ENCODE measurements around the gene EFNA1.

Gene EFNA1

DNA sequence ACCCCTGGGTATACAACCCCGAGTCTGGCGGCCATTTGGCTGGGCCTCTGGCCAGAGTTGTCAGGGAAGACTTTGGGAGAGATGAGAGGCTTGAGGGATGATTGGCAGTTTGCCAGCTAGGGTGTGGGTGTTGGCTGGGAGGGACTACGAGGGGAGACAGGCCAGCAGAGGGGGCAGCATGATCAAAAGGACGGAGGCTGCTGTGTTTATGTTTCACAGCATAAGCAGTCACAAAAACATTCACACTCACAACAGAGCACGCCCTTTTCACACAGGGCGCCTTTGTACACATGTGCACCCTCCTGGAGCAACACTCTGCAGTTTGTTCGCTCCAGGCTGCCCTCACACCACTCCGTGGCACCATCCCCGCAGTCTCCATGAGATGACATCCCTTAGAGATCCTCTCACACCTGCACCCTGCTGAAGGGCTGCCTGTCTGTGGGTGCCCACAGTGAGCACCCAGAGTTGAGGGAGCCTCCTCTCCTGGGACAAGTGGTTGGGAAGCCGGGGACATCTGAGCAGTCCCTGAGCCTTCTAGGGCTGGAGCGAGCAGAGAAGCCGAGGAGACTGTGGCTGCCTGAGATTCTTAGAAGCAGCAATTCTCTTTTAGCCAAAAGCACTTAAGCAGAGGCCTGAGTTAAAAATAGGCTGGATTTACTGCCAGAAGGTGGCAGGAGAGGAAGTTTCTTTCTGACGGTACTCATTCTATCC is 33.6 kb upstream of the EFNA1 start:
- no peak overlapping the region for H3K4me3 ChIP-seq (ENCODE audit: low read depth, low read length)
- DNase-seq (ENCODE audit: low read depth) = no peak
- TF ChIP-seq, protein P1, sequence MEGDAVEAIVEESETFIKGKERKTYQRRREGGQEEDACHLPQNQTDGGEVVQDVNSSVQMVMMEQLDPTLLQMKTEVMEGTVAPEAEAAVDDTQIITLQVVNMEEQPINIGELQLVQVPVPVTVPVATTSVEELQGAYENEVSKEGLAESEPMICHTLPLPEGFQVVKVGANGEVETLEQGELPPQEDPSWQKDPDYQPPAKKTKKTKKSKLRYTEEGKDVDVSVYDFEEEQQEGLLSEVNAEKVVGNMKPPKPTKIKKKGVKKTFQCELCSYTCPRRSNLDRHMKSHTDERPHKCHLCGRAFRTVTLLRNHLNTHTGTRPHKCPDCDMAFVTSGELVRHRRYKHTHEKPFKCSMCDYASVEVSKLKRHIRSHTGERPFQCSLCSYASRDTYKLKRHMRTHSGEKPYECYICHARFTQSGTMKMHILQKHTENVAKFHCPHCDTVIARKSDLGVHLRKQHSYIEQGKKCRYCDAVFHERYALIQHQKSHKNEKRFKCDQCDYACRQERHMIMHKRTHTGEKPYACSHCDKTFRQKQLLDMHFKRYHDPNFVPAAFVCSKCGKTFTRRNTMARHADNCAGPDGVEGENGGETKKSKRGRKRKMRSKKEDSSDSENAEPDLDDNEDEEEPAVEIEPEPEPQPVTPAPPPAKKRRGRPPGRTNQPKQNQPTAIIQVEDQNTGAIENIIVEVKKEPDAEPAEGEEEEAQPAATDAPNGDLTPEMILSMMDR (IDR thresholded peaks at IDR 0.05; ENCODE audit: low read depth, low read length, missing control alignments) = peak; percentile 24

DNA sequence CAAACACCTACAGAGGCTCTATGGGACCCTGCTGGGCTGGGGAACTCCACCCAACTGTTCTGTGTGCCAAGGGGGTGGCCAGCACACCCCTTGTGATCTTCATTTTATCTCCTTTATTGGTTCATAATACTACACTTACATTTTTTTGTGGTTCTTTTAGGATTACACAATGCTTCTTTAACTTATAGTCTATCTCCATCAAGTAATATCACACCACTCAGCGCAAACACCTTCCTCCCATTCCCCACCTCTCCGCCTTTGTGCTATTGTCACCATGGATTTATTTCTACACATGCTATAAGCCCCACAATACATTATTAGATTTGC is 33.1 kb upstream of the EFNA1 start:
- no peak for DNase-seq (ENCODE audit: low read depth)
- H3K4me3 ChIP-seq (ENCODE audit: low read depth, low read length) = no peak overlapping the region
- TF ChIP-seq, protein P1 (IDR thresholded peaks at IDR 0.05; ENCODE audit: low read depth, low read length, missing control alignments) = no peak

DNA sequence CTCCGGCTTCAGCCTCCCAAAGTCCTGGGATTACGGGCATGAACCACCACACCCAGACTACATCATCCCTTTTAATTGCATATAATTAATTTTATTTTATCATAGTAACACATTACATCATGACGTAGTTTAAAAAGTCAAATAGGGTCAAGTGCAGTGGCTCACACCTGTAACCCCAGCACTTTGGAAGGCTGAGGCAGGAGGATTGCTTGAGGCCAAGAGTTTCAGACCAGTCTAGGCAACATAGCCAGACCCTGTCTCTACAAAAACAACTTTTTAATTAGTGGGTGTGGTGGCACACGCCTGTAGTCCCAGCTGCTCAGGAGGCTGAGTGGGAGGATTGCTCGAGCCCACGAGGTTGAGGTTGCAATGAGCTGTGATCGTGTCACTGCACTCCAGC is 28.3 kb upstream of the EFNA1 start:
- no peak for DNase-seq (ENCODE audit: low read depth)
- H3K4me3 ChIP-seq (ENCODE audit: low read depth, low read length) = no peak overlapping the region
- TF ChIP-seq, protein P1 (IDR thresholded peaks at IDR 0.05; ENCODE audit: low read depth, low read length, missing control alignments) = no peak

DNA sequence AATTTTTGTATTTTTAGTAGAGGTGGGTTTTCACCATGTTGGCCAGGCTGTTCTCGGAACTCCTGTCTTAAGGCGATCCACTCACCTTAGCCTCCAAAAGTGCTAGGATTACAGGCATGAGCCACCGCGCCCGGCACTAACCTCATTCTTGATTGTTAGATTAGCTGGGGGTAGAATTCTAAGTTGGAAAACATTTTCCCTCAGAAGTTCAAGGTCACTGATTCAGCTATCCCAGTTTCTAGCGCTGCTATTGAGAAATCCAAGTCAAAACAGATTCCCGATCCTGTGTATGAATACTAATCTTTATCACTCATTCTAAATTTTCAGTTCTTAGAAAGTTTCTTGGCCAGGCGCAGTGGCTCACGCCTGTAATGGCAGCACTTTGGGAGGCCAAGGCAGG is 24.4 kb upstream of the EFNA1 start:
- DNase-seq (ENCODE audit: low read depth) = no peak
- no peak overlapping the region for H3K4me3 ChIP-seq (ENCODE audit: low read depth, low read length)
- TF ChIP-seq, protein P1 (IDR thresholded peaks at IDR 0.05; ENCODE audit: low read depth, low read length, missing control alignments) = no peak

DNA sequence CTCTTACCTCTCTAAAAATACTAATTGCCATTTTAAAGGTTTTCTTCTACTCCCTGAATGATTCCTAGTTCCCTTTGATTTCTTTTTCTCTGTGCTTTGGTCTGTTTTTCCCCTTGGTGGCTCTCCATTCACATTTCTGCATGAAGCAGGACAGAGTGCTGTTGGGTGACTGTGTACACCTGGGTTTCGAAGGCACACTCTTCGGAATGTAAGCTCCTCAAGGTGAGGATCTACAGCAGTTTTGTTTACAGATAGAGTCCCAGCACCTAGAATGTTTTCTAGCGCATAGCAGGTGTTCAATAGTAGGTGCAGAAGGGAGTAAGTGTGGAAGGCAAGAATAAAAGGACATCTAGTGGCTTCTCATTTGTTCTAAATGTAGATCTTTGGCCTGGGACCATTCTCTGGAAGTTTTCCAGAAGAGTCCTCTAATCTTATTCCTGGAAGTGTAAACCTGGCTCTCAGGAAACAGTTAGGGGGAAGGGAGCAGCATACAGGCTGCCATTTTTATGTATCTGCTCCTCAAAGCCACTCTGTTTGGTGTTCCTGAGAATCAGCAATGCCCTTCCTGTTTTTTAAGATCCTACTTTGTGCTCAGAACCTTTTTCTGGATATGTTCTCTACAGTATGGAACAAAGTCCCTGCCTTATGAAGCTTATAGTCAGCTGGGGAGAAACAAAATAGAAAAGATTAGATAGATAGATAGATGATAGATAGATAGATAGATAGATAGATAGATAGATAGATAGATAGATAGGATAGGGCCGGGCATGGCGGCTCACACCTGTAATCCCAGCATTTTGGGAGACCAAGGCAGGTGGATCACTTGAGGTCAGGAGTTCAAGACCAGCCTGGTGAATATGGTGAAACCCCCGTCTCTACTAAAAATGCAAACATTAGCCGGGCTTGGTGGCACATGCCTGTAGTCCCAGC is 22.8 kb upstream of the EFNA1 start:
- no peak for DNase-seq (ENCODE audit: low read depth)
- TF ChIP-seq, protein P1 (IDR thresholded peaks at IDR 0.05; ENCODE audit: low read depth, low read length, missing control alignments) = no peak
- H3K4me3 ChIP-seq (ENCODE audit: low read depth, low read length) = no peak overlapping the region

DNA sequence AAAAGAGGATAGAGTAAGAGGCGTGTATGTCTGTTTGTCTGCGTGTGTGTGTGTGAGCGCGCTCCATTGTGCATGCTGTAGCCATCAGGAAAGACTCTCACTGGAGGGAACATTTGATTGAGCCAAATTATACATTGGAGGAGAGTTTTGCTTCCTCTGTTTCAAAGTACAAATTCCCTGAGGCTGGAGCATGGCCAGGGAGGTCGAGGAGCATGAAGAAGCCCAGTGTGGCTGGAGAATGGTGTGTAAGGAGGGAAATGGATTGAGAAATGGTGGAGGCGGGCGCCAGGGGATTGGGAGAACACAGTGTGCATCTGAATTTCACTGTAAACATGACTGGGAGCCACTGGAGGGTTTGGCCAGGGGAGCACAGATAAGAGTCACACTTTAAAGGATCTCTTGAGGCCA is 22.1 kb upstream of the EFNA1 start:
- TF ChIP-seq, protein P1 (IDR thresholded peaks at IDR 0.05; ENCODE audit: low read depth, low read length, missing control alignments) = no peak
- no peak for DNase-seq (ENCODE audit: low read depth)
- H3K4me3 ChIP-seq (ENCODE audit: low read depth, low read length) = no peak overlapping the region

Measured in GM12864 (cell line).